K562 (cell line): Measurements from ENCODE around the gene GOLGA8B. TPM values are rescaled to one million over a fixed set of nuclear protein-coding genes. Genes with fewer than 3 reads are reported as not detected.

ENCODE experiments used
- ATF4 ChIP-seq: fragments of 450-650 bp; formaldehyde crosslinking; IDR thresholded peaks from 2 replicates; pipeline ENCODE4 v1.4.0; 2022; ENCODE audit warnings: mild to moderate bottlenecking, moderate library complexity
- CHD1 ChIP-seq: fragments of 200-600 bp; sonication (generic); IDR thresholded peaks from one replicate; pipeline ENCODE4 v1.6.1; 2012; ENCODE audit warnings: mild to moderate bottlenecking, moderate library complexity, low read length, inconsistent platforms
- ETV5 ChIP-seq: sonication (generic); formaldehyde crosslinking; IDR thresholded peaks from 2 replicates; pipeline ENCODE4 v1.4.0; 2020; ENCODE audit warnings: low read depth, mild to moderate bottlenecking, missing genetic modification reagents
- FOXA1 ChIP-seq: fragments of 450-650 bp; IDR thresholded peaks from 2 replicates; pipeline ENCODE4 v1.6.1; 2016; ENCODE audit warnings: mild to moderate bottlenecking, borderline replicate concordance
- KAT2B ChIP-seq: IDR thresholded peaks from one replicate; pipeline ENCODE4 v1.6.1; 2012; ENCODE audit warnings: low read depth, mild to moderate bottlenecking, control low read depth, inconsistent platforms, low read length, moderate library complexity
- KDM5B ChIP-seq: fragments of 200-600 bp; sonication (generic); IDR thresholded peaks from 2 replicates; pipeline ENCODE4 v1.6.1; 2012; ENCODE audit warnings: low read depth, mild to moderate bottlenecking, moderate library complexity, low read length, control low read depth, inconsistent platforms; ENCODE audit not compliant: insufficient replicate concordance
- KLF6 ChIP-seq: fragments of 250-450 bp; sonication (Bioruptor Pico); IDR thresholded peaks from 2 replicates; pipeline ENCODE4 v1.4.0; 2020; ENCODE audit warnings: mild to moderate bottlenecking, moderate library complexity, borderline replicate concordance
- MIER1 ChIP-seq: fragments of 450-650 bp; IDR thresholded peaks from 2 replicates; pipeline ENCODE4 v1.6.1; 2016; ENCODE audit warnings: antibody characterized with exemption, mild to moderate bottlenecking, low read depth
- MLX ChIP-seq, 2 experiments: fragments of 450-650 bp in 1 of 2; sonication (generic) in 1 of 2; formaldehyde crosslinking; conservative IDR thresholded peaks; 2 replicates each; pipeline versions ENCODE4 v1.4.0 to v1.8.1; 2020 to 2022; ENCODE audit warnings: mild to moderate bottlenecking in 1 of 2, missing genetic modification reagents in 1 of 2
- MYBL2 ChIP-seq, 2 experiments: fragments of 450-650 bp in 1 of 2; sonication (generic) in 1 of 2; formaldehyde crosslinking in 1 of 2; IDR thresholded peaks; 2 replicates each; pipeline versions ENCODE4 v1.6.1 to v1.8.1; 2017 to 2022; ENCODE audit warnings: borderline replicate concordance in 1 of 2, inconsistent platforms in 1 of 2, low read depth in 1 of 2, mild to moderate bottlenecking in 1 of 2, missing genetic modification reagents in 1 of 2, moderate library complexity in 1 of 2
- NR0B1 ChIP-seq: fragments of 450-650 bp; IDR thresholded peaks from one replicate; pipeline ENCODE4 v1.6.1; 2018; ENCODE audit warnings: mild to moderate bottlenecking, moderate library complexity; ENCODE audit not compliant: partially characterized antibody
- NR3C1 ChIP-seq: sonication (generic); formaldehyde crosslinking; IDR thresholded peaks from 2 replicates; pipeline ENCODE4 v1.8.1; 2022; ENCODE audit warnings: missing genetic modification reagents
- PCBP2 ChIP-seq: fragments of 200-400 bp; formaldehyde crosslinking; IDR thresholded peaks from 2 replicates; pipeline ENCODE4 v1.6.1; 2018; ENCODE audit warnings: low read length, low read depth, mild to moderate bottlenecking, moderate library complexity; ENCODE audit not compliant: poor library complexity, severe bottlenecking
- POLR2AphosphoS5 ChIP-seq: IDR thresholded peaks from 2 replicates; pipeline ENCODE4 v1.6.1; 2011; ENCODE audit warnings: mild to moderate bottlenecking, low read depth, low read length, moderate library complexity; ENCODE audit not compliant: control insufficient read depth, insufficient read depth
- PRPF4 ChIP-seq: fragments of 200-400 bp; formaldehyde crosslinking; IDR thresholded peaks from one replicate; pipeline ENCODE4 v1.6.1; 2017; ENCODE audit warnings: low read length, low read depth, mild to moderate bottlenecking; ENCODE audit not compliant: insufficient read depth, poor library complexity, severe bottlenecking
- RBM17 ChIP-seq: fragments of 200-400 bp; formaldehyde crosslinking; IDR thresholded peaks from 2 replicates; pipeline ENCODE4 v1.6.1; 2017; ENCODE audit warnings: low read depth, mild to moderate bottlenecking, low read length, borderline replicate concordance
- RFX5 ChIP-seq: IDR thresholded peaks from 2 replicates; pipeline ENCODE4 v1.6.1; 2011; ENCODE audit warnings: low read depth, mild to moderate bottlenecking, improper control_type of control experiment, low read length
- SMAD3 ChIP-seq: fragments of 450-650 bp; formaldehyde crosslinking; conservative IDR thresholded peaks from 2 replicates; pipeline ENCODE4 v1.4.0; 2020; ENCODE audit warnings: mild to moderate bottlenecking
- SP1 ChIP-seq: sonication (generic); formaldehyde crosslinking; IDR thresholded peaks from 2 replicates; pipeline ENCODE4 v1.8.1; 2022; ENCODE audit warnings: mild to moderate bottlenecking, missing genetic modification reagents
- SPI1 ChIP-seq: IDR thresholded peaks from 2 replicates; pipeline ENCODE4 v1.6.1; 2011; ENCODE audit warnings: low read depth, low read length, control low read depth, borderline replicate concordance
- ZBTB17 ChIP-seq: fragments of 450-650 bp; formaldehyde crosslinking; IDR thresholded peaks from 2 replicates; pipeline ENCODE4 v1.4.0; 2020; ENCODE audit warnings: mild to moderate bottlenecking
- ZNF134 ChIP-seq: fragments of 250-450 bp; sonication (Bioruptor Pico); conservative IDR thresholded peaks from 2 replicates; pipeline ENCODE4 v1.4.0; 2020
- ZNF24 ChIP-seq: fragments of 450-650 bp; IDR thresholded peaks from 2 replicates; pipeline ENCODE4 v1.6.1; 2016
- ZNF695 ChIP-seq: fragments of 450-650 bp; formaldehyde crosslinking; IDR thresholded peaks from 2 replicates; pipeline ENCODE4 v1.4.0; 2020; ENCODE audit warnings: mild to moderate bottlenecking, moderate library complexity
- ZNF780A ChIP-seq: fragments of 250-450 bp; sonication (Bioruptor Pico); IDR thresholded peaks from 2 replicates; pipeline ENCODE4 v1.5.0; 2021; ENCODE audit warnings: mild to moderate bottlenecking
- ZNF830 ChIP-seq: fragments of 250-450 bp; sonication (Bioruptor Pico); IDR thresholded peaks from 2 replicates; pipeline ENCODE4 v1.5.0; 2021; ENCODE audit warnings: mild to moderate bottlenecking
- polyA plus RNA-seq, 8 experiments: library from polyadenylated mRNA; depleted of rRNA in 4 of 8; stranded (reverse) in 5 of 8; unstranded in 3 of 8; fragments of >200 nt; fragmentation: Nextera tagmentation in 2 of 8; fragmentation: Illumina TruSeq in 1 of 8; extraction: Ambion mirVana in 2 of 8; extraction: Trizol in 1 of 8; gene quantifications; 2 replicates each; pipeline versions ENCODE4 v1.2.1 to v1.2.3, GENCODE V29; 2011 to 2014; ENCODE audit warnings: inconsistent platforms in 1 of 8, missing spikeins in 1 of 8
- total RNA-seq, 7 experiments: library from RNA; depleted of rRNA in 6 of 7; stranded (reverse); fragments of >200 nt in 6 of 7; fragmentation: Illumina TruSeq in 2 of 7; extraction: Trizol in 2 of 7; gene quantifications; 2 replicates each; pipeline versions ENCODE4 v1.2.1 to v1.2.3, GENCODE V29; 2011 to 2021; ENCODE audit warnings: low replicate concordance in 1 of 7

GOLGA8B gene
- total and polyA plus RNA-seq, 9 of the 15 experiments (the other 6 are each of a cell fraction or from before 2014, with no cell fraction given): 7.9 to 236 (median 54.1) TPM

GRCh38 chr15:34583399-34584329 is at the start of gene GOLGA8B (continued):
- TF ChIP-seq RBM17: no peak
- peak; percentile 98 for TF ChIP-seq ZNF24
- TF ChIP-seq KAT2B: no peak
- no peak for TF ChIP-seq ZNF134 (CRISPR knock-in tag)
- TF ChIP-seq ZNF780A (CRISPR knock-in tag): no peak
- TF ChIP-seq NR0B1: no peak
- TF ChIP-seq SMAD3 (CRISPR knock-in tag): no peak
- no peak for TF ChIP-seq ZNF695 (CRISPR knock-in tag)
- no peak for TF ChIP-seq ATF4 (CRISPR knock-in tag)
- TF ChIP-seq RFX5: no peak
- no peak for TF ChIP-seq MIER1
- no peak for TF ChIP-seq MYBL2 (IDR thresholded peaks at IDR 0.05; ENCODE audit: low read depth)
- no peak for TF ChIP-seq MYBL2 (CRISPR knock-in tag; IDR thresholded peaks at IDR 0.05; ENCODE audit: borderline replicate concordance)
- no peak for TF ChIP-seq ETV5 (CRISPR knock-in tag)
- TF ChIP-seq POLR2AphosphoS5: peak; percentile 12; the same call in 1 of the 2 replicates
- TF ChIP-seq NR3C1 (CRISPR knock-in tag): no peak
- TF ChIP-seq ZBTB17 (CRISPR knock-in tag): no peak
- no peak for TF ChIP-seq PCBP2
- TF ChIP-seq PRPF4: no peak
- no peak for TF ChIP-seq SPI1
- no peak for TF ChIP-seq ZNF830 (CRISPR knock-in tag)
- no peak for TF ChIP-seq KLF6 (CRISPR knock-in tag)
- TF ChIP-seq FOXA1: no peak
- no peak for TF ChIP-seq MLX (CRISPR knock-in tag; conservative IDR thresholded peaks at IDR 0.05)
- TF ChIP-seq KDM5B: no peak
- peak; percentile 58 for TF ChIP-seq CHD1
- TF ChIP-seq SP1 (CRISPR knock-in tag): peak; percentile 46; the same call in 1 of the 2 replicates
